HepG2 (cell line): Measurements from ENCODE around the gene NPHS1. TPM values are rescaled to one million over a fixed set of nuclear protein-coding genes. Genes with fewer than 3 reads are reported as not detected.

Source experiments
- GRHL1 ChIP-seq: sonication (generic); formaldehyde crosslinking; conservative IDR thresholded peaks from 2 replicates; pipeline ENCODE4 v1.8.0; 2022; ENCODE audit warnings: missing genetic modification reagents
- KDM2A ChIP-seq: sonication (generic); formaldehyde crosslinking; IDR thresholded peaks from 2 replicates; pipeline ENCODE4 v1.4.0; 2020; ENCODE audit warnings: low read depth, missing genetic modification reagents, borderline replicate concordance
- NCOA2 ChIP-seq: sonication (generic); formaldehyde crosslinking; IDR thresholded peaks from 2 replicates; pipeline ENCODE4 v1.8.0; 2022; ENCODE audit warnings: inconsistent platforms
- PAX8 ChIP-seq: sonication (generic); formaldehyde crosslinking; IDR thresholded peaks from 2 replicates; pipeline ENCODE4 v1.8.0; 2022; ENCODE audit warnings: mild to moderate bottlenecking, missing genetic modification reagents, borderline replicate concordance
- POGZ ChIP-seq: sonication (generic); formaldehyde crosslinking; IDR thresholded peaks from 2 replicates; pipeline ENCODE4 v1.4.0; 2020; ENCODE audit warnings: mild to moderate bottlenecking, missing genetic modification reagents
- RERE ChIP-seq: IDR thresholded peaks from 2 replicates; pipeline ENCODE4 v1.6.1; 2016; ENCODE audit warnings: low read depth, missing genetic modification reagents, missing compliant biosample characterization
- SNAI1 ChIP-seq: sonication (generic); formaldehyde crosslinking; IDR thresholded peaks from 2 replicates; pipeline ENCODE4 v1.5.0; 2020; ENCODE audit warnings: mild to moderate bottlenecking, missing genetic modification reagents, borderline replicate concordance
- SOX5 ChIP-seq: IDR thresholded peaks from 2 replicates; pipeline ENCODE4 v1.6.1; 2016; ENCODE audit warnings: borderline replicate concordance
- ZFP36 ChIP-seq: fragments of 150-350 bp; IDR thresholded peaks from 2 replicates; pipeline ENCODE4 v1.6.1; 2018; ENCODE audit warnings: borderline replicate concordance, low read length, low read depth; ENCODE audit not compliant: partially characterized antibody
- ZNF121 ChIP-seq: sonication (generic); formaldehyde crosslinking; IDR thresholded peaks from 2 replicates; pipeline ENCODE4 v1.5.0; 2020; ENCODE audit warnings: mild to moderate bottlenecking, missing genetic modification reagents
- polyA plus RNA-seq, 8 experiments: library from polyadenylated mRNA; depleted of rRNA in 3 of 8; stranded (reverse) in 7 of 8; unstranded in 1 of 8; fragments of >200 nt; fragmentation: Illumina TruSeq in 4 of 8; extraction: Trizol in 4 of 8; gene quantifications; 2 replicates each; pipeline versions ENCODE4 v1.2.1 to v1.2.3, GENCODE V29; 2011 to 2016; ENCODE audit warnings: low read depth in 4 of 8, missing spikeins in 1 of 8, mixed read lengths in 1 of 8; ENCODE audit not compliant: insufficient read depth in 1 of 8
- total RNA-seq, 5 experiments: library from RNA; depleted of rRNA; stranded (reverse); fragments of >200 nt; fragmentation: Illumina TruSeq; extraction: Trizol; gene quantifications; 2 replicates each; pipeline ENCODE4 v1.2.3, GENCODE V29; 2016; ENCODE audit warnings: low read depth in 1 of 5
- TF ChIP-seq, protein P1 (sequence below): IDR thresholded peaks from 2 replicates; pipeline ENCODE4 v1.6.1; 2016; ENCODE audit warnings: missing compliant biosample characterization, missing genetic modification reagents, borderline replicate concordance

NPHS1 gene
- total and polyA plus RNA-seq, 2 of the 13 experiments (the other 11 are each of a cell fraction or from before 2014, with no cell fraction given) = not detected

DNA sequence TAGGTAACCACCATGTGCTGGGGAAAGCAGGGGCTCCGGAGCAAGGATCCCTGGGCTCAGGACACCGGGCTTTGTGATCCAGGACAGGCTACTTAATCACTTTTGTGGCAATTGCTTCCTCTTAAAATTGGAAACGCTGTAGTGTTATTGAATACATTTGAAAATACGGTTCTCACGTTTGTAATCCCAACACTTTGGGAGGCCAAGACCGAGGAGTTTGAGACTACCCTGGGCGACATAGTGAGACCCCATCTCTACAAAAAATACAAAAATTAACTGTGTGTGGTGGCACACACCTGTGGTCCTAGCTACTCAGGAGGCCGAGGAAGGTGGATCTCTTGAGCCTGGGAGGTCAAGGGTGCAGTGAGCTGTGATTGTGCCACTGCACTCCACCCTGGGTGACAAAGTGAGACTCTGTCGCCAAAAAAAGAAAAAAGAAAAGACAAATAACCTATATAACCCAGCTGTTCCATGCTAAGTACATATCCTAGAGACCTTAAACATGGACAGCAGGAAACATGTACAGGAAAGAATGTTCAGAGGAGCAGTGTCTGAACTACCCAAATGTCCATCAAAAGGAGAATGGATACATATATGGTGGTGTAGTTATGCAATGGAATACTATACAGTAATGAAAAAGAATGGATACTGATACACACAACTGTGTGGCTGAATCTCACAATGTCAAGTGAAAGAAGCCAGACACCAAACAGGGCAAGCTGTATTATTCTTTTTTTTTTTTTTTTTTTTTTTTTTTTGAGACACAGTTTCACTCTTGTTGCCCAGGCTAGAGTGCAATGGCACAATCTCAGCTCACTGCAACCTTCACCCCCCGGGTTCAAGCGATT, 39.0 kb downstream of the NPHS1 start (continued):
- TF ChIP-seq RERE = no peak
- TF ChIP-seq GRHL1 (CRISPR knock-in tag) = no peak
- TF ChIP-seq SNAI1 (CRISPR knock-in tag) = no peak
- peak; percentile 26; the same call in 1 of the 2 replicates for TF ChIP-seq ZNF121 (CRISPR knock-in tag)
- no peak for TF ChIP-seq POGZ (CRISPR knock-in tag)
- TF ChIP-seq, protein P1, sequence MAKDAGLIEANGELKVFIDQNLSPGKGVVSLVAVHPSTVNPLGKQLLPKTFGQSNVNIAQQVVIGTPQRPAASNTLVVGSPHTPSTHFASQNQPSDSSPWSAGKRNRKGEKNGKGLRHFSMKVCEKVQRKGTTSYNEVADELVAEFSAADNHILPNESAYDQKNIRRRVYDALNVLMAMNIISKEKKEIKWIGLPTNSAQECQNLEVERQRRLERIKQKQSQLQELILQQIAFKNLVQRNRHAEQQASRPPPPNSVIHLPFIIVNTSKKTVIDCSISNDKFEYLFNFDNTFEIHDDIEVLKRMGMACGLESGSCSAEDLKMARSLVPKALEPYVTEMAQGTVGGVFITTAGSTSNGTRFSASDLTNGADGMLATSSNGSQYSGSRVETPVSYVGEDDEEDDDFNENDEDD (CRISPR knock-in tag) = no peak
- no peak for TF ChIP-seq ZFP36
- no peak for TF ChIP-seq PAX8 (CRISPR knock-in tag)
- no peak; the same call in 1 of the 2 replicates for TF ChIP-seq SOX5 (CRISPR knock-in tag)
- TF ChIP-seq NCOA2 (CRISPR knock-in tag) = no peak
- no peak for TF ChIP-seq KDM2A (CRISPR knock-in tag)
